Activated CD8-positive, alpha-beta memory T cell treated with anti-CD3 and anti-CD28 coated beads for 36 hours (primary cell): ENCODE measurements around the gene RAD51B. TPM values are rescaled to one million over a fixed set of nuclear protein-coding genes. Genes with fewer than 3 reads are reported as not detected.

Experiments used
- CTCF ChIA-PET: fragments of 350-600 bp; sonication (Branson Sonifier 250); formaldehyde crosslinking; loops from one replicate; lab custom pipeline; 2021; ENCODE audit warnings: antibody characterized with exemption; lab: Charles Lee
- POLR2A ChIA-PET: fragments of 350-600 bp; sonication (Branson Sonifier 250); formaldehyde crosslinking; loops from one replicate; lab custom pipeline; 2021; ENCODE audit warnings: antibody characterized with exemption; lab: Charles Lee
- total RNA-seq, 2 experiments: library from RNA; stranded (reverse); gene quantifications; one replicate each; pipeline ENCODE4 v1.2.3, GENCODE V29; 2021

RAD51B gene
- total RNA-seq, 2 experiments from 2014 or later = 25.0 to 26.0 TPM

DNA sequence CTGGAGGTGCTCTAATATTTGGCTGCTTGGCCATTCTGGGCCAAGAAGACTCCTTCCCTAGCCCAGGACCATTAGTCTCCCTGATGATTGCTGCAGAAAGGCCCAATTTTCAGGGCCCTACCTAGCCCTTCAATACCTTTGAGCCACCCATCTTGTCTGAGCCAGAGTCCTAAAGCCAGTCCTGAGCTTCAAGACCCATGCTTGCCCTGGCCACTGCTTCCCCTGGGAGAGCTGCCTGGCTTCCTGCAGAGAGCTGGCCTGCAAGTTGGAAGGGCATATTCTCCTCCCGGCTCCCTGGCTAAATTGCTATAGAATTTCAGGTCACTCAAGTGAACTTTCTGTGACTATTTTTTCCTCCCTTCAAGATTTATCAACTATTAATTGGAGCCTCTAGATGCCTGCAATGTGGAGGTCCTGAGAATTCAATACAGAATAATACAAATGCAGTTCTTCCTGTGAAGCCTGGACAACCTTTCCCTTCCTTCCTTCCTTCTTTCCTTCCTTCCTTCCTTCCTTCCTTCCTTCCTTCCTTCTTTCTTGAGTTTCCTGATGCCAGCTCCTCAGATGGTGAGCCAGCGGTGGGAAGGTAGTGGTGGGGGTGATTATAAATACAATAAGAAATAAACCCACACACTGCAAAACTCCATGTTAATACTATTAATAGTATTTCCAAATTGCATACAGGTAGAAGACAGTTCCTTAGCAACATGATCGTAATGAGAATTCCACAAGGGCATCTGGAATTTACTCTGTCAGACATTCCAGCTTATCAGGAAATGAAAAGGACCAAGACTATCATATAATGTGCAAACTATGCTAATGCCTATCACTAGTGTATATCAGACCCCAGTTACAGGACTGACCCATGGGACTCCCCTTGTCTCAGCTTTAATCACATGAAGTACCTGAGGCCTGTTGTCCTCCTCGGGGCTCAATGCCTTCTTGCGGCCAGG, 865.2 kb downstream of the RAD51B start:
- ChIA-PET CTCF (interaction anchor here (1.1 to 2.3 kb wide), 4 partner anchors 10 to 104 kb away, joined by 3 to 10 read pairs (median 4); no protein-coding TSS in a partner anchor), POLR2A (interaction anchor here (1.5 to 1.8 kb wide), 2 partner anchors 20 to 110 kb away, joined by 4 to 10 read pairs; no protein-coding TSS in a partner anchor)

DNA sequence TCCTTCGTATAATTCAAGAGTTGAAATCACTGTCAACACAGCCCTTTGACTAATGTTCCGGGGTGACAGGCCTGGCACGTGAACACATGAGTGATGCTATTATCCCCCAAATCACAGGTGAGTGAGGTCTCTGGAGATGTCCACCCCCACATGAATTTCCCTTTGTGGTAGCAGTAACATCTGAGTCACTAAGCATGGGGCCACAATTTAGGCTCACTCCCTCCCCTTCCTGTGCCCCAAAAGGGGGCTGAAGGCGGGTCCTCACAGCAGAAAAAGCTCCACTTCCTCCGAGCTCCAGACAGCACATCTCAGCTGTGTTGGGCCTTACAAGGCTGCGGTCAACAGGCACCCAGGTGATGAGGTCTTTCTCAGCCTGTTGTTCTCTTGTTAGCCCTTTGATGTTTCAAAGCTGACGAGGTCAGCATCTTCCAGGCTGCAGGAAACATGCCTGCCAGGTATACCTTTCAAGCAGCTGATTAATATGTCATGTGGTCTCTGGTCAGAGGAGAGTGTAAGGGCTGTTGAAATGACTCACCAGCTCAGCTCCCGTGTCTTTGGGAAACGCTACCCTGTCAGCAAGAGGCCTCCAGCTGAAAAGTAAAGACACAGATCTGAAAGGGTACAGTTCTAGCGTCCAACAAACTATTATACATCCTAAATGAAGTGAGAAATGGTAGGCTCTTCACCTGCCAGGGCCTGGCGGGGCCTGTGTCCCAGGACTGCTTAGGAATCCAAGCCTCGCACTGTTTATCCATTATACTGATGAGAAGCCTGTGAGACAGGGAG, 866.0 kb downstream of the RAD51B start:
- ChIA-PET POLR2A (interaction anchor here (0.5 to 1.8 kb wide), 4 partner anchors 21 to 428 kb away, joined by 3 to 10 read pairs (median 6); partner anchors contain the start of gene ZFP36L1), CTCF (interaction anchor here (0.6 to 2.3 kb wide), 7 partner anchors 9 to 158 kb away, joined by 3 to 10 read pairs (median 3); no protein-coding TSS in a partner anchor)

DNA sequence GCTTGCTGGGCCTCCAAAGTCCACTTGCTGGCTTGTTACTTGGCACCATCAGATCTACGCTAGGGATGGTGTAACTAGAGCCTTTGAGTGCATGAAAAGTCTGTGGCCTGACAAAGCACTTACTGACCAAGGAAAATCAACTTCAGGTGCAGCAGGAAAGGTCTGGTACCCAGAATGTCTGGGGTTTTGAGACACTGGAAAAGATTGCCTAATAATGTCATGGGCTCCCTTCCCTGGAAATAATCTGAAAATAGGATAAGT, 866.6 kb downstream of the RAD51B start:
- CTCF ChIA-PET = interaction anchor here (0.6 to 2.3 kb wide), 5 partner anchors 8 to 157 kb away, joined by 3 to 10 read pairs (median 3); no protein-coding TSS in a partner anchor
- POLR2A ChIA-PET = interaction anchor here (0.8 to 1.8 kb wide), 2 partner anchors 22 to 107 kb away, joined by 9 to 10 read pairs; partner anchors contain the start of gene ZFP36L1

DNA sequence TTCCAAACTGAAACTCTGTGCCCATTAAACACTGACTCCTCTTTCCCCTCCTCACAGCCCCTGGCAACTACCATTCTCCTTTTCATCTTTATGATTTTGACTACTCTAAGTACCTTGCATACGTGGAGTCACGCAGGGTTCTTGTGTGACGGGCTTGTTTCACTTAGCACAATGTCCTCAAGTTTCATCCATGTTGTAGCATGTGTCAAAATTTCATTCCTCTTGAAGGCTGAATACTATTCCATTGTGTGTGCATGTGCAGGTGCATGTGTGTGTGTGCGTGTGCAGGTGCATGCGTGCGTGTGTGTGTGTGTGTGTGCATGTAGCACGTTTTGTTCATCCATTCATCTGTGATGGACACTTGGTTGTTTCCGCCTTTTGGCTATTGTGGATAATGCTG, 867.1 kb downstream of the RAD51B start:
- POLR2A ChIA-PET = no interaction called here

DNA sequence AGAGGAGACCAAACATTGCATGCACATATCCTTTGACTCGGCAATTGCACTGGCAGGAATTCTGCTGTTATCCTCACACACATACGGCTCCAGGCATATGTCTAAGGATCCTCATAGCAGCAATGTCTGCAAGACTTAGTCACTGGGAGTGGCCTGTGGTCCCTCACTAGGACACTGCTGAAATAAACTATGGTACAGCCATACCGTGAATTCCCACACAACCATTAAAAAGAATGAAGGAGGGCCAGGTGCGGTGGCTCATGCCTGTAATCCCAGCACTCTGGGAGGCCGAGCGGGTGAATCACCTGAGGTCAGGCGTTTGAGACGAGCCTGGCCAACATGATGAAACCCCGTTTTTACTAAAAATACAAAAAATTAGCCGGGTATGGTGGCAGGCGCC, 868.2 kb downstream of the RAD51B start:
- ChIA-PET POLR2A (no interaction called here), CTCF (no interaction called here)

More for the DNA sequence above, 867.1 kb downstream of the RAD51B start:
- CTCF ChIA-PET = interaction anchor here (0.6 kb wide), 1 partner anchor 157 kb away, joined by 3 read pairs; no protein-coding TSS in a partner anchor

DNA sequence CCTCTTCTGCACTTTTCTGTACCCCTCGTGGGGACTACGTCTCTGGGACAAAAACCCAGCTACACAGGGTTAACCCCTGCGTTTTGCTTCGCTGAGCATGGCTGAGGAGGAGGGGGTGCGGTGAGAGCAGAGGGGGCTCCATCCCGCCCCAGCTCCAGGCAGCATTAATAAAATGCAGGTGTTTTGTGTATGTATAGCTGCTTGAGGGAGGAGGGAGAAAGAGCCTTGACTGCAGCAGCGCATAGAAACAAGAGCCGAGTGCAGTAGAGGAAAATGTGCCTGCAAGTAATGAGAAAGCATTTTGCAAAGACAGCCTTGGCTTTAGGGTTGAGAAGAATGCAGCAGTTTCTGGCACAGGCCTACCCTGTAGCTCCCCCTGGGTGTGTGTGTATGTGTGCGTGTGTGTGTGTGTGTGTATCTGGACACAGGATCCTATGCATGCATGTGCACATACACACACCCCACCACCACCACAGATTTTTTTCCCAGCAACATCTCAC, 869.3 kb downstream of the RAD51B start:
- ChIA-PET CTCF (no interaction called here), POLR2A (no interaction called here)

DNA sequence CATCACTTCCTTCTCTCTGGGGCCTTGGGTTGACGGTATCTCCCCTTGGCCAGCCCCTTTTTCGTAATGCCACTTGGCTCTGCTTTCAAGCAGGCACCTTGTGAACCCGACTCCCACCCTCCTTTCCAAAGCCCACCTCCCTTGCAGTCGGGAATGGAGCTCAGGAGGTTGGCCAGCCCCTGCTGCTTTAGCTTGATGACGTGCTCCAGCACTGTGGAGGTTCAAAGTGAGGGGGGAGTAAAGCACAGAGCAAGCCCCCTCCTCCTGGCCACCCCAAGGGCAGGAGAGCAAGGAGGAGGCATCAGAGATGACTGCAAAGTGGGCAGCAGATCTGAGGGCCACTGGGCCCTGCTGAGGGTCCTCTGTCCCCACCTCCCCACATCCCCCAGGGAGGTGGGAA, 869.9 kb downstream of the RAD51B start:
- POLR2A ChIA-PET = no interaction called here
- CTCF ChIA-PET = no interaction called here

DNA sequence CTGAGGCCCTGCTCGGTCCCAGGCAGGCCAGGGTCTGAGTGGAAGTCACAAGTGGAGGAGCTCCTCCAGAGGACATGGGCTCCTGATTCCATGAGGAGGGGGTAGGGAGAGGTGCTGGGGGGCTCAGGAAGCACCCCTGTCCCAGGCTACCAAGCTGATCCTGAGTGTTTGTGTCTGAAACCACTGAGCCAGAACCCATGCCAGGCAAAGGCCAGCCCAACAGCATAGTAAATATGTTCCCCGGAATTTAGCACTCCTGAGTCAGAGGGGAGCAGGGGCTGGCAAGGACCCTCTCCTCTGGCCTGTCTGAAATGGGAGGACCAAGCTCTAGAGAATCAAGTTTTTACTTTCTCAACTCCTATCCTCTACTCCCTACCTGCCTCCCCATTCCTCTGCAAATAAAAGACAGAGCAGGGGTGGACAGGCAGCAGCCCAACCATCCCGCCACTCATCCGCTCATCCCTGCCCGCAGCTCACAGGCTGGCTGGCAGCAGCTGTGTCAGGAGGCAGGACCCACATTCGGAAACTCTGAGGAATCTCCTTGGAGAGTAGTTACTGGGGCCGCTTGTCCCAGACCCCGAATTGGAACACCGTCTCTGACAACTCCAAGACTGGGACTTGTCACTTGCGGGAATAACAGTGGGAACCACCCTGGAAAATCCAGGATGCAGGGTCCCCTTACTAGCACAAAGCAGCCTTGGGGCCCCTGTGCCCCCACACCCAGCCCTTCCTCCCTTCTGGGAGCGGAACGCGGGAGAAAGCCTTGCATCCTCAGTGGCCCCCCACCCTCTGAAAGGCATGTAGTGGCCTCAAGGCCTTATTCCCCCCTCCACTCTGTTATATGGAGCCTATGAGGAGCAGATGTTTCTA, 870.7 kb downstream of the RAD51B start:
- CTCF ChIA-PET = no interaction called here
- POLR2A ChIA-PET = no interaction called here

DNA sequence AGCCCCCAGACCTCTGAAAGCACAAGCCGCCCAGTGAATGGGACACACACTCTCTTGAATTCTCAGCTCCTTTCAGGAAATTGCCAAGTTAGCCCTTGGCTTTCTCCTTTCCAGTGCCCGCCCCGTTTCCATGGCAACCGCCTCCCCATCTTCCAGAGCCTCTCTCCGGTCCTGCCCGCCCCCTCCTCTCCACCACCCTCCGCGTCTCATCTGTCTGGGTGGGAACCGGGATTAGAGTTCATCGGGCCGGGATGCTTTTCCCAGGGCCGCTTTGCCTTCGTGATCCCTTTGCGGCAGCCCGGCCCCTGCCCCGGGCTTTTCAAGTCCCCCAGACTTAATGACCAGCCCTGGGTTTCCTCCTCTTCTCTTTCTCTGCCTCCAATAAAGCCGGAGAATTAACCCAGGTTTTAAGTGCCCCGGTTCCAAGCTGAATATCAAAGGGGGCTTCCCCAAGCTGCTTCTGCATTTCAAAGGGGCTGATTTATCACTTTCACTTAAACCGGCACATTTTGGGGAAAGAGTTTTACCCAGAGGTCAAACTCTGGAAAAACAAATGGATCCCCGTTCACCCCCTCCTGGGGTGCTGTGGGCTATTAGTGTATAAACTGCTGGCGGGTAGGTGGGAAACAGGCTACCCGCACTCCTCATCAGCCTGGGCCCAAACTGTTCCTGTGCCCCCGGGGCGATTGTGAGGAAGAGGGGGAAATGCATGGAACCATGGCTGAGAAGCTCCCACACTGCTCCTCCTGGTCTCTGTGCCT, 871.6 kb downstream of the RAD51B start:
- POLR2A ChIA-PET = no interaction called here
- CTCF ChIA-PET = interaction anchor here (0.6 kb wide), 1 partner anchor 74 kb away, joined by 3 read pairs; no protein-coding TSS in a partner anchor

DNA sequence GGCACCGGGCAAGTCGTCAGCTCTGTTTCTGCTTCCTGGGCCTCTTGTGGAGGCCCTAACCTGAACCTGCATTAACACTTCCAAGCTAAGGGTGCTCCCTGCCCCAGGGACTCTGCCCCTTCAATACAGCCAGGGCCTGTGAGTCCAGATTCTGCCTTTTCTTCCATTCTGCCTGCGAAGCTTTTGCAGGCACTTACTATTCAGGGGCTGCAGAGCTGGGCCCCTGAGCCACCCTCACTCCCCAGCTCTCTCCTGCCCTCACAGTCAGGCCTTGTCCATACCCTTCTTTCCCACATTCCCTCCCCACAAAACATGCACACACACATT, 872.2 kb downstream of the RAD51B start:
- ChIA-PET POLR2A (no interaction called here), CTCF (interaction anchor here (0.6 kb wide), 1 partner anchor 73 kb away, joined by 3 read pairs; no protein-coding TSS in a partner anchor)

DNA sequence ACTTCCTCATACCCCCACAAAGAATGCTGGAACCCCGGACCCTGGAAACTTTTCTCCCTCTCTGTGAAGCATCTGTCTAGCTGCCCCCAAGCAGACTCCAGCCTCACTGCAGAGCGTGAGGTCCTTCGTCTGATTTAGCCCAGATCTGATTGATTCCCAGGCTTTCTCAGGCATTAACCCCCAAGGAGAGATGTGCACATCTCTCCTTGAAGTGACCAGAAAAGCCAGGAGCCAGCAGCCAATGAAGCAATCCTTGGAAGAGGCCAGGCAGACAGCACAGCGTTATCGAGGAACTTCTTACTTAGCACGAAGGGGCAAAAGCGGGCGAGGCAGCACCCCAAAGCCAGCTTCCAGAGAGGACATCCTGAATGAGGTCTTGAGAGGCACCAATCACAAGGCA, 872.6 kb downstream of the RAD51B start:
- POLR2A ChIA-PET = no interaction called here
- CTCF ChIA-PET = interaction anchor here (0.6 kb wide), 1 partner anchor 73 kb away, joined by 3 read pairs; no protein-coding TSS in a partner anchor

DNA sequence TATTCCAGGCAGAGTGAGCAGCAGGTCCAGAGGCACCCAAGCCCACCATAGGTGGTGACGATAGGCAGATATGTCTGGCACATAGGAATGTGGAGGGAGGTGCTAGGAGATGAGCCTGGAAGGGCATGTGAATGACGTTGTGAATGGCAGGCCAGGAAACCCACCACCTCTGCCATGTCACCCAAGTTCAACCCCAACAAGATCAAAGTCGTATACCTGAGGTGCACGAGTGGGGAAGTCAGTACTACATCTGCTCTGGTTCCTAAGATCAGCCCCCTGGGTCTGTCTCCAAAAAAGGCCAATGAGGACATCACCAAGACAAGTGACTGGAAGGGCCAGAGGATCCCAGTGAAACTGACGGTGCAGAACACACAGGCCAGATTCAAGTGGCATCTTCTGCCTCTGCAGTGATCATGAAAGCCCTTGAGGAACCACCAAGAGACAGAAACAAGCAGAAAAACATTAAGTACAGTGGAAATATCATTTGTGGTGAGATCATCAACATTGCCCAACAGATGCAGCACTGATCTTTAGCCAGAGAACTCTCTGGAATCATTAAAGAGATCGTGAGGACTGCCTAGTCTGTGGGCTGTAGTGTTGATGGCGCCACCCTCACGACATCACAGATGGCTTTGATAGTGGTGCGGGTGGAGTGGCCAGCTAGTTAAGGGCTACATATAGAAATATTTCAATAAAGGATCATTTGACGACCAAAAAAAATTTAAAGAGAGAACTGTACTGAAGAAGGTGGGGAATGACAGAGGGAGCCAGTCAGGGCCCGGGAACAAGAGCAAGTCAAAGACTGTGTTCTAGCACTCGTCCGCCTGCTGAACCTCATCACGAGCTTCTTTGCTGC, 873.6 kb downstream of the RAD51B start:
- POLR2A ChIA-PET = no interaction called here
- CTCF ChIA-PET = interaction anchor here (1.7 to 2.3 kb wide), 2 partner anchors 8 to 26 kb away, joined by 3 to 10 read pairs; no protein-coding TSS in a partner anchor

DNA sequence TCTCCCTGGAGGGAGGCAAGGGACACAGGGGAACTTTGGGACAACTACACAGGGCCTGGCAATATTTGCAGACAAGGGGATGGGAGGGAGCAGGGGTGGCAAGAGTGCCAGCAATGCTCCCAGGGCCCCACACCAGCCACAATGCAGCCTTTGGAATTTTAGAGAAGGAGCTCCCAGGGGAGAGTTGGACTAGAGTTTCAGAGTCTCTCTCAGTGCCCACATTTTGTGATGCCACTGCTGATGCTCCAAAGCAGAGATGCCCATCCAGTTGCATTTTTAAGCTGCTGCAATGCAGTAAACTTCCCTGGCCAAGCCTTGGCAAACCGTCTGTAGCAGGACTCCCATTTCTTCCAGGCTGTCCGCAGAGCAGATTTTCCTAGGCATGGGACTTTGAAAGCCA, 874.3 kb downstream of the RAD51B start:
- CTCF ChIA-PET = interaction anchor here (1.2 to 2.3 kb wide), 4 partner anchors 9 to 30 kb away, joined by 3 to 10 read pairs (median 4); no protein-coding TSS in a partner anchor

DNA sequence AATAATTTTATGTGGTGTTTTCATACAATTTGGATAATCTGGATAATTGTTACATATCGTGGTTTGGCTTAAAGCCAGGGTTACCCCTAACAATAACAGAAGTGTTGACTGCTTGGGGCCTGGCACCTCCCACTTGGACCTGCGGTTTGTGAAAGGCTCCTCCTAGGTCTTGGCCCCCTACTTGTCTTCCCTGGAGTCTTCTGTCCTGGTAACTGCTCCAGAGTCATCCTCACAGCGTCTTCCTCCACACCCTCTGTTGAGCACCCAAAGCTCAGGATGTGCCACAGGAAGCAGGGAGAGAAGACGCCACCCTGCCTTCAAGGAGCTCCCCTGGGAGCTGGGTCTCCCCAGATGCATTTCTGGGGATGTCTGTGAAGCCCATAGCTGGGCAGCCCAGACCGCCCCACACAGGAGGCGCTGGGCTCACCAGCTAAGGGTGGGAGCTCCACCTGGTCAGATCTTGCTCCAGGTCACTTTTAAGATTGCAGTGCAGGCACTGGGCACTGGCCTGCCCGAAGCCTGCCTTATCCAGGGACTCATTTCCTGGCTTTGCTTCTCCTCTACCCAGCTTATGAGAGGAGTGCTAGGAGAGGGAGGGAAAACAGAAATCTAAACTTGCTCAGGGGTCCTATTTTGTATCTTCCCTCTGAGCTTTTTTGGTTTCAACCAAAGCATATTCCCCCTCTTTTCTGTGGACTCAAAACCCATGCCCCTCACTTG, 875.1 kb downstream of the RAD51B start:
- CTCF ChIA-PET = interaction anchor here (0.6 to 2.3 kb wide), 6 partner anchors 10 to 289 kb away, joined by 3 to 10 read pairs (median 4); no protein-coding TSS in a partner anchor
- POLR2A ChIA-PET = interaction anchor here (0.5 kb wide), 1 partner anchor 99 kb away, joined by 3 read pairs; no protein-coding TSS in a partner anchor

More for the DNA sequence above, 874.3 kb downstream of the RAD51B start:
- POLR2A ChIA-PET = no interaction called here

DNA sequence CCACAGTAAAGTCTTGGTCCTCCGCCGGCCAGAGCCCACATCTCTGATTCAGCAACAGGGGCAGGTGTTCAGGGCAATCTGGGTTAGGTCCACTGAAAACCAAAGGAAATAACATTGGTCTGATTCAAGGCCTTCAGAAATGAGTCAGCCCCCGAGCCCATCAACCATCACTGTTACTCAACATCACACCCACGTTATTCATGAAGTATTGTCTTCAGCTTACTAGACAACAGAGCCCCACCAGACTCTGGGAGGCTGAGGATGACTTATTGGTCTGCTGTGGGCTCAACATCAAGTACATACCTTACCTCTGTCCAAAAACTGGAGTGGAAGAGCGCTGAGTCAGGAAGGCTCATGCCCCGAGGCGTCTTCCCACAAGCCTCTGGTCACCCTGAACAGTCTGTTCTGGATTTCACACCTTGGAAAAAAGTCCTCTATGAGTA, 875.8 kb downstream of the RAD51B start:
- CTCF ChIA-PET = interaction anchor here (1.2 to 2.3 kb wide), 4 partner anchors 10 to 24 kb away, joined by 3 to 10 read pairs (median 4); no protein-coding TSS in a partner anchor
- POLR2A ChIA-PET = no interaction called here

DNA sequence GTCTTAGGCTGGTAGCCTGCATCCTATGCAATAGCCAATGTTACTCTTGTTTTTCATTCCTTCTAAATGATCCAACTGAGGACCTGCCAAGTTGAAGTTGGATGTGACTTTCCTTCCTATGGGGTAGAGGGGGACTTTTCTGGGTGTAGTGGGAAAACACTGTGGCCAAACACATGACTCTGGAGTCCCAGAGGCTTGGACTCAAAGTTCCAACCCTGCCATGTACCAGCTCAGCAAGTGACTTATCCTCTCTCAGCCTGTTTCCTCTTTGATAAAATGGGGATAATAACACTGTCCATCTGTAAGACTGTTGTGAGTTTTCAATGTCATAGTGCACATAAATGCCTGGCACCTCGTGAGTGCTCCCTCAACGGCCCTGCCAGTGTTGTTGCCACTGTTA, 876.3 kb downstream of the RAD51B start:
- POLR2A ChIA-PET = no interaction called here
- CTCF ChIA-PET = interaction anchor here (1.1 to 2.0 kb wide), 2 partner anchors 21 to 94 kb away, joined by 5 read pairs; no protein-coding TSS in a partner anchor
